HG03039 (cell line): ENCODE results near the gene LEF1.
A peak's percentile ranks its signal among the peaks of the same experiment; 100 is the strongest.

Source experiments
- ATAC-seq: cut with Tn5 transposase; IDR thresholded peaks from one replicate; pipeline ENCODE4 v1.9.1; 2021; ENCODE audit warnings: mild to moderate bottlenecking, moderate library complexity; ENCODE audit not compliant: unreplicated experiment

LEF1 gene

GRCh38 chr4:108168671-108169523, at the start of gene LEF1:
TSS of gene LEF1 (minus strand) at chr4:108168932. CDS start at chr4:108167767, 1,165 bp downstream.
- ATAC-seq, result peak; percentile 31

GRCh38 chr4:108216510-108216909, 47.8 kb upstream of the LEF1 start:
- no peak for ATAC-seq

GRCh38 chr4:108215055-108215454, 46.3 kb upstream of the LEF1 start:
- no peak for ATAC-seq

GRCh38 chr4:108213723-108214122, 45.0 kb upstream of the LEF1 start:
- ATAC-seq, result no peak

GRCh38 chr4:108213308-108213707, 44.6 kb upstream of the LEF1 start:
- no peak for ATAC-seq

- ATAC-seq, result no peak
These were observed 42.5 kb upstream of the LEF1 start for GRCh38 chr4:108210989-108211835.

- ATAC-seq, result no peak
These were observed 40.8 kb upstream of the LEF1 start for GRCh38 chr4:108209489-108209888.

GRCh38 chr4:108205859-108206258, 37.1 kb upstream of the LEF1 start:
- ATAC-seq, result no peak

- ATAC-seq, result no peak
These were observed 35.8 kb upstream of the LEF1 start for GRCh38 chr4:108204518-108204917.

- ATAC-seq, result no peak
These were observed 34.6 kb upstream of the LEF1 start for GRCh38 chr4:108203377-108203776.

- no peak for ATAC-seq
These were observed 33.0 kb upstream of the LEF1 start for GRCh38 chr4:108201774-108202173.

GRCh38 chr4:108199881-108200280, 31.1 kb upstream of the LEF1 start:
- ATAC-seq, result no peak

- no peak for ATAC-seq
These were observed 25.3 kb upstream of the LEF1 start for GRCh38 chr4:108193886-108194672.

GRCh38 chr4:108192935-108193334, 24.2 kb upstream of the LEF1 start:
- ATAC-seq, result no peak

GRCh38 chr4:108192056-108192455, 23.3 kb upstream of the LEF1 start:
- no peak for ATAC-seq

GRCh38 chr4:108191269-108191914, 22.7 kb upstream of the LEF1 start:
- ATAC-seq, result no peak

- no peak for ATAC-seq
These were observed 20.0 kb upstream of the LEF1 start for GRCh38 chr4:108188770-108189169.

GRCh38 chr4:108185252-108185651, 16.5 kb upstream of the LEF1 start:
- ATAC-seq, result no peak

- ATAC-seq, result no peak
These were observed 15.8 kb upstream of the LEF1 start for GRCh38 chr4:108184453-108185049.

- no peak for ATAC-seq
These were observed 13.0 kb upstream of the LEF1 start for GRCh38 chr4:108181704-108182103.
